PFSK-1 (cell line): ENCODE measurements around the gene REPIN1.

ENCODE experiments used
- FOXP2 ChIP-seq: optimal IDR thresholded peaks from 2 replicates; pipeline ENCODE3; 2011; ENCODE audit warnings: borderline replicate concordance, control low read depth, inconsistent platforms; ENCODE audit not compliant: insufficient read depth; ENCODE audit errors: extremely low read length, extremely low read depth
- POLR2AphosphoS5 ChIP-seq: IDR thresholded peaks from 2 replicates; pipeline ENCODE4 v1.6.1; 2012; ENCODE audit warnings: low read depth, mild to moderate bottlenecking, control low read depth, low read length, moderate library complexity
- SIN3A ChIP-seq: IDR thresholded peaks from 2 replicates; pipeline ENCODE4 v1.6.1; 2012; ENCODE audit warnings: mild to moderate bottlenecking, low read length, moderate library complexity, borderline replicate concordance; ENCODE audit not compliant: insufficient read depth
- TAF1 ChIP-seq: IDR thresholded peaks from 2 replicates; pipeline ENCODE4 v1.6.1; 2012; ENCODE audit warnings: low read length, control low read depth, borderline replicate concordance; ENCODE audit not compliant: insufficient read depth
- TF ChIP-seq, protein P1 (sequence below), 2 experiments: IDR thresholded peaks; 2 replicates each; pipeline versions ENCODE4 v1.6.1 to v1.8.0; 2011 to 2012; ENCODE audit warnings: low read depth in 2 of 2, low read length in 2 of 2, control low read depth in 1 of 2, inconsistent platforms in 1 of 2, mild to moderate bottlenecking in 1 of 2, moderate library complexity in 1 of 2; ENCODE audit not compliant: insufficient read depth in 1 of 2

The REPIN1 gene

GRCh38 chr7:150371131-150371995 lies 2.7 kb downstream of the REPIN1 start:
- TF ChIP-seq TAF1 (no peak), POLR2AphosphoS5 (0 out of 2 replicates have a peak, but pooled peaks have one; percentile 18), FOXP2 (no peak), SIN3A (no peak)
- TF ChIP-seq, protein P1, sequence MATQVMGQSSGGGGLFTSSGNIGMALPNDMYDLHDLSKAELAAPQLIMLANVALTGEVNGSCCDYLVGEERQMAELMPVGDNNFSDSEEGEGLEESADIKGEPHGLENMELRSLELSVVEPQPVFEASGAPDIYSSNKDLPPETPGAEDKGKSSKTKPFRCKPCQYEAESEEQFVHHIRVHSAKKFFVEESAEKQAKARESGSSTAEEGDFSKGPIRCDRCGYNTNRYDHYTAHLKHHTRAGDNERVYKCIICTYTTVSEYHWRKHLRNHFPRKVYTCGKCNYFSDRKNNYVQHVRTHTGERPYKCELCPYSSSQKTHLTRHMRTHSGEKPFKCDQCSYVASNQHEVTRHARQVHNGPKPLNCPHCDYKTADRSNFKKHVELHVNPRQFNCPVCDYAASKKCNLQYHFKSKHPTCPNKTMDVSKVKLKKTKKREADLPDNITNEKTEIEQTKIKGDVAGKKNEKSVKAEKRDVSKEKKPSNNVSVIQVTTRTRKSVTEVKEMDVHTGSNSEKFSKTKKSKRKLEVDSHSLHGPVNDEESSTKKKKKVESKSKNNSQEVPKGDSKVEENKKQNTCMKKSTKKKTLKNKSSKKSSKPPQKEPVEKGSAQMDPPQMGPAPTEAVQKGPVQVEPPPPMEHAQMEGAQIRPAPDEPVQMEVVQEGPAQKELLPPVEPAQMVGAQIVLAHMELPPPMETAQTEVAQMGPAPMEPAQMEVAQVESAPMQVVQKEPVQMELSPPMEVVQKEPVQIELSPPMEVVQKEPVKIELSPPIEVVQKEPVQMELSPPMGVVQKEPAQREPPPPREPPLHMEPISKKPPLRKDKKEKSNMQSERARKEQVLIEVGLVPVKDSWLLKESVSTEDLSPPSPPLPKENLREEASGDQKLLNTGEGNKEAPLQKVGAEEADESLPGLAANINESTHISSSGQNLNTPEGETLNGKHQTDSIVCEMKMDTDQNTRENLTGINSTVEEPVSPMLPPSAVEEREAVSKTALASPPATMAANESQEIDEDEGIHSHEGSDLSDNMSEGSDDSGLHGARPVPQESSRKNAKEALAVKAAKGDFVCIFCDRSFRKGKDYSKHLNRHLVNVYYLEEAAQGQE (IDR thresholded peaks at IDR 0.05; ENCODE audit: insufficient read depth in 1 of 2, low read depth in 2 of 2, low read length in 2 of 2) = no peak

DNA sequence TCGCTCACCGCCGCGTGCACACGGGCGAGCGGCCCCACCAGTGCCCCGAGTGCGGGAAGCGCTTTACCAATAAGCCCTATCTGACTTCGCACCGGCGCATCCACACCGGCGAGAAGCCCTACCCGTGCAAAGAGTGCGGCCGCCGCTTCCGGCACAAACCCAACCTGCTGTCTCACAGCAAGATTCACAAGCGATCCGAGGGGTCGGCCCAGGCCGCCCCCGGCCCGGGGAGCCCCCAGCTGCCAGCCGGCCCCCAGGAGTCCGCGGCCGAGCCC lies 3.3 kb downstream of the REPIN1 start:
- TF ChIP-seq POLR2AphosphoS5 (no peak), FOXP2 (no peak), SIN3A (no peak), TAF1 (no peak)
- TF ChIP-seq, protein P1 (IDR thresholded peaks at IDR 0.05; ENCODE audit: insufficient read depth in 1 of 2, low read depth in 2 of 2, low read length in 2 of 2) = no peak

GRCh38 chr7:150372271-150373048 lies 3.8 kb downstream of the REPIN1 start:
- TF ChIP-seq POLR2AphosphoS5 (no peak), TAF1 (no peak), FOXP2 (no peak), SIN3A (no peak)
- TF ChIP-seq, protein P1 (IDR thresholded peaks at IDR 0.05; ENCODE audit: insufficient read depth in 1 of 2, low read depth in 2 of 2, low read length in 2 of 2) = no peak

DNA sequence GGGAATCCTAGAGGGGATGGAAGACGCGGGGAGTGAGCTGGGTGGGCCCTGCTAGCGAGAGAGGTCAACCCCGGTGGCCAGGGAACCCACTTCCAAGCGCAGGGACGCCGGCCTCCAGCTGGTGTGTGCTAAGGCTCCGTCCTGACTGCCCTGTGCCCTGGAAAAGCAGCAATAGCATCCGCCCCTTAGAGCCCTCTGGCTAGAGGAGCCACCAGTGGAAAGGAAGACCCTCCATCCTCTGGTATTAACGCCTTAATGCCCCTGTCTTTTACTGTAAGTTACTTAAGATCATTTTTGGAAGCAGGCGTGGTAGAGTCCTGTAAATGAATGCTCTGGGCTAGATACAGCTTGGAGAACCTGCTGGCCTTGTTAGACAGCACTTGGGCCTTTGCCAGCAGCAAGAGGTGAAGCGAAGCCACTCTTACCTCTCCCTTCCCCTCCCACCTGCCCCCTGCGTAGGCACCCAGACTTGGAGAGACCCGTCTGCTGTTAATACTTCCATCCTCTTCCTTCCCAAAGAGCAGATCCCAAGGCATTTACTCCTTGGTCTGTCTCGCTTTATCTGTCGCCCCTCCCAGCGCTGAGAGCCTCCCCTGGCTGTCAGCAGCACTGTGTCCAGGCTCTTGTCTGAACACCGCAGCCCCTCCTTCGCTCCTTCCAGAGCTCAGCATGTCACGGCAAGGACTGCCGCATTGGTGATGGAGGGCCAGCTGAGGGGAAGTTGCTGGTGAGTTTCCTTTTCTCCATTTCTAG lies 4.6 kb downstream of the REPIN1 start:
- TF ChIP-seq, protein P1 (IDR thresholded peaks at IDR 0.05; ENCODE audit: insufficient read depth in 1 of 2, low read depth in 2 of 2, low read length in 2 of 2) = no peak
- TF ChIP-seq TAF1 (no peak), FOXP2 (no peak), POLR2AphosphoS5 (no peak), SIN3A (no peak)
